Cardiac fibroblast (primary cell): Measurements from ENCODE around the gene AKAP13.

Experiments
- DNase-seq, 2 donors: peaks; one replicate each; pipeline versions ENCODE4 v3.0.0 to v3.0.0-alpha.2; 2010; ENCODE audit warnings: low read depth in 2 of 2
- H3K4me3 ChIP-seq, 2 donors: replicated peaks in 1 of 2; 1 replicate in 1 of 2; 2 replicates in 1 of 2; pipeline ENCODE4 v1.5.1; 2011; ENCODE audit warnings: low read depth in 2 of 2, low read length in 2 of 2, mild to moderate bottlenecking in 2 of 2, moderate library complexity in 1 of 2
- TF ChIP-seq, protein P1 (sequence below): IDR thresholded peaks from one replicate; pipeline ENCODE4 v1.5.1; 2011; ENCODE audit warnings: low read depth, mild to moderate bottlenecking, low read length, inconsistent platforms

AKAP13 gene

DNA sequence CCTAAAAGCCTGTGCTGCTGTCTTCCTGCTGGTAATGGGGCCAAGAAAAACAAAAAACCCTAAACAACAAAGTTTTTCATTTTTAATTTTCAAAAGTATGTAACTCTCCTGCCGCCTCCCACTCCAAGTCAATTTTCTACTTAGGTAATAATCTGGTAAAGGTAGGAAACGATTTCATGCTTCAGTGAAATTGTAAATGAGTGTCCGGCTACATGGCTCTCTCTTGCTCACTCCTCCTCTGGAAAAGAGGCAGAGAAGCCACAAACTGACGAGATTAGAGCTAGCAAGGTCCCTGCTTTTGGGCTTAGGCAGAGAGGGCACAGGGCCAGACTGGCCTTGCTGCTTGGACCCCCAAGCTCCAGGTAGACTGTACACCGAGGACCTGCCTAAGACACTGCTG is 390.9 kb downstream of the AKAP13 start:
- no peak overlapping the region for H3K4me3 ChIP-seq
- TF ChIP-seq, protein P1, sequence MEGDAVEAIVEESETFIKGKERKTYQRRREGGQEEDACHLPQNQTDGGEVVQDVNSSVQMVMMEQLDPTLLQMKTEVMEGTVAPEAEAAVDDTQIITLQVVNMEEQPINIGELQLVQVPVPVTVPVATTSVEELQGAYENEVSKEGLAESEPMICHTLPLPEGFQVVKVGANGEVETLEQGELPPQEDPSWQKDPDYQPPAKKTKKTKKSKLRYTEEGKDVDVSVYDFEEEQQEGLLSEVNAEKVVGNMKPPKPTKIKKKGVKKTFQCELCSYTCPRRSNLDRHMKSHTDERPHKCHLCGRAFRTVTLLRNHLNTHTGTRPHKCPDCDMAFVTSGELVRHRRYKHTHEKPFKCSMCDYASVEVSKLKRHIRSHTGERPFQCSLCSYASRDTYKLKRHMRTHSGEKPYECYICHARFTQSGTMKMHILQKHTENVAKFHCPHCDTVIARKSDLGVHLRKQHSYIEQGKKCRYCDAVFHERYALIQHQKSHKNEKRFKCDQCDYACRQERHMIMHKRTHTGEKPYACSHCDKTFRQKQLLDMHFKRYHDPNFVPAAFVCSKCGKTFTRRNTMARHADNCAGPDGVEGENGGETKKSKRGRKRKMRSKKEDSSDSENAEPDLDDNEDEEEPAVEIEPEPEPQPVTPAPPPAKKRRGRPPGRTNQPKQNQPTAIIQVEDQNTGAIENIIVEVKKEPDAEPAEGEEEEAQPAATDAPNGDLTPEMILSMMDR, result no peak
- peak in 1 of 2 donors; percentile 39 for DNase-seq

DNA sequence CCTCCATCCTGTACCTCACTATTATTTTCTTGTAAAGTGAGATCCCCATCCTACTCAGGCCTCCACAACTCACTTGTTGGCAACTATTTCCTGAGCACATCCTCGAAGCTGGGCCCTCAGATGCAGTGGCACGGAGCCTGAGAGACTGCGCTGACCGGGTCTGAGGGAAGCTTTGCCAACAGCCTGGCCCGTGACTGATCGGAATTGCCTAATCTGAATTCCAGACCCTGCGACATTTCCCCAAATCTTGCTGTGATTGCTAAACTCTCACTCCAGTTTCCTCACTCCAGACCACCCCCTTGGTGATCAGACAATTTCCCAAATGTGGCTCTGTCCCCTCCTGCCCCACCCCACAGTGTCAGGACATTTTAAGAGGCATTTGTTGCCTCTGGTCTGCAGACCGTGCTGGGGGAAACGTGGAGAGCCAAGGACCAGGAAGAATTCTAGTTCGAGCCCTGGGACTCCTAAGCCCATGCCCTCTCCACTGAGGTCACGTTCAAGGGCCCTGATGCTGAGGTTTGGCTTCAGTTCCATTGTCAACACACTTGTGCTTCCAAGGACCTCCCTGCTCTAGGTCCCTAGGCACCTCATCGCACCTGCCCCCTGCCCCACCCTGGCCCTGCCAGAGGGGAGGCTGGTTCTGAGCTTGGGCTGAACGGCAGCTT is 391.5 kb downstream of the AKAP13 start:
- peak; percentile 52 to 90 for DNase-seq
- TF ChIP-seq, protein P1, result no peak
- H3K4me3 ChIP-seq, result no peak overlapping the region

GRCh38 chr15:85772668-85773067 is 392.3 kb downstream of the AKAP13 start:
- TF ChIP-seq, protein P1, result no peak
- DNase-seq, result no peak
- no peak overlapping the region for H3K4me3 ChIP-seq

DNA sequence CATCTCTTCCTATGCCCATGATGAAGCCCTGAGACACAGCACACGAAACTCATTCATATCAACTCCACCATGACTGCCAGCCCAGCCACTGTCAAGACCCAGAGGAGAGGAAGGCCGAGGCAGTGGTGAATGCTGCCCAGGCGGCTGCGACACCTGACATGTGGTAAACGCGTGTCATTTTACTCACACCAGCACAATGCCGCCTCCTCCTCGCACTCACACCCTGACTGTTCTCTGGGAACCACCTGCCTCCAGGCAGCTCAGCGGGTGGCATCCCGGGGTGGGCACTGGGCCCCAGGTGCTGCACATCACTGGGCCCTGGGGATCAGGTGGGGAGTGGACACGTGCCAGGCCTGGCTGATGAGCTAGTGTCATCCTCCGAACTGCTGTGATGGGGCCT is 392.8 kb downstream of the AKAP13 start:
- TF ChIP-seq, protein P1, result no peak
- no peak overlapping the region for H3K4me3 ChIP-seq
- no peak for DNase-seq

DNA sequence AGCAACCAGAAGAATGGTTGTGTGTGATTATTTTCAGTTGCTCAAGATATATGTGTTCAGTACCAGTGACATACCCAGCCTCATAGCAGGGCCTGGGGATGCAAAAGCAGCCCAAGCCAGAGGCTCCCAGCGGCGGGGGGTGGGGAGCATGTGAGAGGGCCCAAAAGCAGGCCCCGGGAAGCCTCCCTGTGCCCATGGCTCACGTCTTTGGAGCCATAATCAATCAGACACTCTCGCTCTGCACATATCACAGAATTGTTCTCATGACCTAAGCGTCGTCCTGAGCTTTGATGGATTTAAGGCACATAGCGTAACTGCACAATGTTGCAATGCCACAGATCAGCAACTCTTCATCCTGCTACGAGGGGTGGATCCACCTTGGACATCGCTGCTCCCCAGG is 393.6 kb downstream of the AKAP13 start:
- DNase-seq, result no peak

GRCh38 chr15:85777250-85778106 is 397.1 kb downstream of the AKAP13 start:
- H3K4me3 ChIP-seq, result no peak overlapping the region
- no peak for DNase-seq
- TF ChIP-seq, protein P1, result no peak

More for the DNA sequence above, 393.6 kb downstream of the AKAP13 start:
- TF ChIP-seq, protein P1, result no peak
- no peak overlapping the region for H3K4me3 ChIP-seq
